ENCODE measurements around the gene POLD4. TPM values are rescaled to one million over a fixed set of nuclear protein-coding genes. Genes with fewer than 3 reads are reported as not detected.

POLD4 gene
- total and polyA plus RNA-seq, 4 donors: 18.8 to 246 (median 86.0) TPM

DNA sequence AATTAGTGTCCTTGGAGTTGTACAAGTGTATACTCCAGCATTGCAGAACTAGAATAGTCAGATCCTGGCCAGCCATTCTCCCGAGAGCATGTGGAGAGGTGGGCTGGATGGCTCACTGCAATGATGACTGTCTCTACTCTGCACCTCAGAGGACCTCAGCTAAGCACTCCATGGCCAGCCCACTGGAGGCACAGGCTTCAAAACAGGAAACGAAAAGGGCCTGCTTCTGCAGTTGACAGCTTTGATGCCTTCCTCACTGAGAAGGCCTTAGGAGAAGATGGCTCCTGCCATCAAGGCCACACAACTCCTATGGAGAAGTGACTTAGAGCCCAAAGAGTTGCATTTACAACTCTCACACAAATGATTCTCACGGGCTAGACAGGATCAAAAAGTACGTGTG, 9.1 kb downstream of the POLD4 start:
- Histone ChIP-seq H3K36me3 (ENCODE audit: control insufficient read depth in 4 of 4, insufficient read depth in 3 of 4, low read depth in 1 of 4, low read length in 3 of 4) (no peaks in the 10 kb centered on the region), H3K4me1 (ENCODE audit: control insufficient read depth in 4 of 4, insufficient read depth in 4 of 4, low read length in 3 of 4) (no peaks in the 10 kb centered on the region), H3K4me3 (ENCODE audit: low read depth in 1 of 3, low read length in 3 of 3) (no peak overlapping the region), H3K27me3 (ENCODE audit: control insufficient read depth in 4 of 4, insufficient read depth in 4 of 4, low read length in 3 of 4) (no peaks in the 10 kb centered on the region), H3K9me3 (ENCODE audit: control insufficient read depth in 4 of 4, low read length in 3 of 4) (no peaks in the 10 kb centered on the region), H3K27ac (ENCODE audit: low read depth in 1 of 2, low read length in 2 of 2) (no peak overlapping the region), H3K9ac (ENCODE audit: low read depth in 1 of 2, low read length in 2 of 2) (no peak overlapping the region)
- TF ChIP-seq, protein P1, sequence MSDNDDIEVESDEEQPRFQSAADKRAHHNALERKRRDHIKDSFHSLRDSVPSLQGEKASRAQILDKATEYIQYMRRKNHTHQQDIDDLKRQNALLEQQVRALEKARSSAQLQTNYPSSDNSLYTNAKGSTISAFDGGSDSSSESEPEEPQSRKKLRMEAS (IDR thresholded peaks at IDR 0.05): no peak
- TF ChIP-seq HNF4A (conservative IDR thresholded peaks at IDR 0.05) (no peak), CTCF (IDR thresholded peaks at IDR 0.05; ENCODE audit: low read depth, low read length, missing input control) (no peak), JUND (IDR thresholded peaks at IDR 0.05) (no peak), FOXA2 (IDR thresholded peaks at IDR 0.05) (no peak), HNF4G (IDR thresholded peaks at IDR 0.05) (no peak), GABPA (IDR thresholded peaks at IDR 0.05 in 1 of 2, conservative IDR thresholded peaks at IDR 0.05 in 1 of 2) (no peak), SP1 (IDR thresholded peaks at IDR 0.05) (no peak), TAF1 (conservative IDR thresholded peaks at IDR 0.05) (no peak), YY1 (IDR thresholded peaks at IDR 0.05) (no peak)
- TF ChIP-seq, protein P2, sequence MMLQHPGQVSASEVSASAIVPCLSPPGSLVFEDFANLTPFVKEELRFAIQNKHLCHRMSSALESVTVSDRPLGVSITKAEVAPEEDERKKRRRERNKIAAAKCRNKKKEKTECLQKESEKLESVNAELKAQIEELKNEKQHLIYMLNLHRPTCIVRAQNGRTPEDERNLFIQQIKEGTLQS (IDR thresholded peaks at IDR 0.05): no peak
- TF ChIP-seq, protein P3, sequence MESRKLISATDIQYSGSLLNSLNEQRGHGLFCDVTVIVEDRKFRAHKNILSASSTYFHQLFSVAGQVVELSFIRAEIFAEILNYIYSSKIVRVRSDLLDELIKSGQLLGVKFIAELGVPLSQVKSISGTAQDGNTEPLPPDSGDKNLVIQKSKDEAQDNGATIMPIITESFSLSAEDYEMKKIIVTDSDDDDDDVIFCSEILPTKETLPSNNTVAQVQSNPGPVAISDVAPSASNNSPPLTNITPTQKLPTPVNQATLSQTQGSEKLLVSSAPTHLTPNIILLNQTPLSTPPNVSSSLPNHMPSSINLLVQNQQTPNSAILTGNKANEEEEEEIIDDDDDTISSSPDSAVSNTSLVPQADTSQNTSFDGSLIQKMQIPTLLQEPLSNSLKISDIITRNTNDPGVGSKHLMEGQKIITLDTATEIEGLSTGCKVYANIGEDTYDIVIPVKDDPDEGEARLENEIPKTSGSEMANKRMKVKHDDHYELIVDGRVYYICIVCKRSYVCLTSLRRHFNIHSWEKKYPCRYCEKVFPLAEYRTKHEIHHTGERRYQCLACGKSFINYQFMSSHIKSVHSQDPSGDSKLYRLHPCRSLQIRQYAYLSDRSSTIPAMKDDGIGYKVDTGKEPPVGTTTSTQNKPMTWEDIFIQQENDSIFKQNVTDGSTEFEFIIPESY (IDR thresholded peaks at IDR 0.05): no peak
- TF ChIP-seq, protein P4, sequence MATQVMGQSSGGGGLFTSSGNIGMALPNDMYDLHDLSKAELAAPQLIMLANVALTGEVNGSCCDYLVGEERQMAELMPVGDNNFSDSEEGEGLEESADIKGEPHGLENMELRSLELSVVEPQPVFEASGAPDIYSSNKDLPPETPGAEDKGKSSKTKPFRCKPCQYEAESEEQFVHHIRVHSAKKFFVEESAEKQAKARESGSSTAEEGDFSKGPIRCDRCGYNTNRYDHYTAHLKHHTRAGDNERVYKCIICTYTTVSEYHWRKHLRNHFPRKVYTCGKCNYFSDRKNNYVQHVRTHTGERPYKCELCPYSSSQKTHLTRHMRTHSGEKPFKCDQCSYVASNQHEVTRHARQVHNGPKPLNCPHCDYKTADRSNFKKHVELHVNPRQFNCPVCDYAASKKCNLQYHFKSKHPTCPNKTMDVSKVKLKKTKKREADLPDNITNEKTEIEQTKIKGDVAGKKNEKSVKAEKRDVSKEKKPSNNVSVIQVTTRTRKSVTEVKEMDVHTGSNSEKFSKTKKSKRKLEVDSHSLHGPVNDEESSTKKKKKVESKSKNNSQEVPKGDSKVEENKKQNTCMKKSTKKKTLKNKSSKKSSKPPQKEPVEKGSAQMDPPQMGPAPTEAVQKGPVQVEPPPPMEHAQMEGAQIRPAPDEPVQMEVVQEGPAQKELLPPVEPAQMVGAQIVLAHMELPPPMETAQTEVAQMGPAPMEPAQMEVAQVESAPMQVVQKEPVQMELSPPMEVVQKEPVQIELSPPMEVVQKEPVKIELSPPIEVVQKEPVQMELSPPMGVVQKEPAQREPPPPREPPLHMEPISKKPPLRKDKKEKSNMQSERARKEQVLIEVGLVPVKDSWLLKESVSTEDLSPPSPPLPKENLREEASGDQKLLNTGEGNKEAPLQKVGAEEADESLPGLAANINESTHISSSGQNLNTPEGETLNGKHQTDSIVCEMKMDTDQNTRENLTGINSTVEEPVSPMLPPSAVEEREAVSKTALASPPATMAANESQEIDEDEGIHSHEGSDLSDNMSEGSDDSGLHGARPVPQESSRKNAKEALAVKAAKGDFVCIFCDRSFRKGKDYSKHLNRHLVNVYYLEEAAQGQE (IDR thresholded peaks at IDR 0.05): no peak
- WGBS: 85% methylated on average over 4 of the region's 4 CpGs
- no peak for DNase-seq (ENCODE audit: low spot score)

- Histone ChIP-seq H3K9ac (ENCODE audit: low read depth in 1 of 2, low read length in 2 of 2) (no peak overlapping the region), H3K4me3 (ENCODE audit: low read depth in 1 of 3, low read length in 3 of 3) (no peak overlapping the region), H3K9me3 (ENCODE audit: control insufficient read depth in 4 of 4, low read length in 3 of 4) (no peaks in the 10 kb centered on the region), H3K27ac (ENCODE audit: low read depth in 1 of 2, low read length in 2 of 2) (no peak overlapping the region), H3K27me3 (ENCODE audit: control insufficient read depth in 4 of 4, insufficient read depth in 4 of 4, low read length in 3 of 4) (no peaks in the 10 kb centered on the region), H3K4me1 (ENCODE audit: control insufficient read depth in 4 of 4, insufficient read depth in 4 of 4, low read length in 3 of 4) (no peaks in the 10 kb centered on the region), H3K36me3 (ENCODE audit: control insufficient read depth in 4 of 4, insufficient read depth in 3 of 4, low read depth in 1 of 4, low read length in 3 of 4) (peaks cover 0 to 3% (median under 1%) of the 10 kb centered on the region in 4 donors)
- TF ChIP-seq SP1 (IDR thresholded peaks at IDR 0.05) (no peak), HNF4G (IDR thresholded peaks at IDR 0.05) (no peak), EGR1 (IDR thresholded peaks at IDR 0.05; ENCODE audit: low read depth in 2 of 2) (no peak), JUND (IDR thresholded peaks at IDR 0.05) (no peak)
- TF ChIP-seq, protein P1 (IDR thresholded peaks at IDR 0.05): no peak
- TF ChIP-seq, protein P2 (IDR thresholded peaks at IDR 0.05): no peak
- no peak for DNase-seq (ENCODE audit: low spot score)
- 97% methylated on average over 3 of the region's 3 CpGs for WGBS
Measured at GRCh38 chr11:67337257-67337656, 16.1 kb downstream of the POLD4 start.
